GM13977 (cell line): ENCODE results near the gene PAXX.

Source experiments
- DNase-seq: peaks from one replicate; pipeline ENCODE4 v3.0.0; 2012; ENCODE audit warnings: low spot score
- in situ Hi-C: fragments of 300-500 bp; cut with MboI; formaldehyde crosslinking; loops from one replicate; pipeline ENCODE4 v1.12.0; 2022; ENCODE audit warnings: low sequenced_read_pairs, low pct_unique_long_range_greater_than_20kb, mixed read lengths, inconsistent platforms; ENCODE audit not compliant: unreplicated experiment
- TF ChIP-seq, protein P1 (sequence below): IDR thresholded peaks from 2 replicates; pipeline ENCODE4 v1.5.1; 2012; ENCODE audit warnings: mild to moderate bottlenecking, control low read depth; ENCODE audit not compliant: insufficient read depth; ENCODE audit errors: extremely low read depth, missing control alignments

Gene PAXX

DNA sequence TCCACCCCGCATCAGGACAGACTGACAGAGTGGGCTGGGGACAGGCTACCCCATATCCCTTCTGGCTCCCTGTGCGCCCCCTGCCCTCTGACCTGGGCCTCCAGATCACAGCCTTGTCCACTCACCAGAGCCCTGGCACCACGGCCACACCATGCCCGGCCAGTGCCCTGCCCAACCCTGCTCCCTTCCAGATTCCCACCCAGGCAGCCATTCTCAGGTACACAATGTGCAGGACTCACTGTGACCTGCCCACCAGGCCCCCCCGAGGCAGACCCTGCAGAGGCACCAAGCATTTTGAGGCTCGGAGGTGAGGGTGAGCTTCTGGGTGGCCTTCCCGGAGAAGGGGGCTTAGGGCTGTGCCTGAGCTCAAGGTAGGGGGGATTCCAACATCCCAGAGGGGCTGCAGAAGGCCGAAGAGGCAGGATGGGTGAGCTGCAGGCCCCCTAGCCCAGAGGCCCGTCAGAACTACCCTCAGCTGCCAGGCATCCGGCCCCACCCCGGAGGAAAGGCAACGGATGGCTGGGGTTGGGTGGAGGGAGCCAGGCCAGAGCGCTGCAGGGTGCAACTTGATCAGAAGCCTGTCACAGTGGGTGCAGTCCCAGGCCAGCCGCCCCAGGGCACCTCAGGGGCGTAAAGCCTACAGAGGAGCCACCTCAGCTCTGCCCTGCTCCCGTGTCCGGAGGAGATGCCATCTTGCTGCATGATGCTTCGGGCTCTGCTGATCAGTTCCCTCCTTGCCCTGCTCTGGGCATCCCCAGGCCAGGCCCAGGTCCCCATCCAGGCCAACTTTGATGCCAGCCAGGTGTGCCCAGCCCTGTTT lies 9.8 kb upstream of the PAXX start, which contains the start of gene LCNL1:
Gene LCNL1, plus strand, starts transcription at position 762 of the 820 bp plus-strand sequence. CDS start 594 bp downstream, outside the sequence.
- no peak for DNase-seq
- in situ Hi-C loops, result no loop called here
- TF ChIP-seq, protein P1, sequence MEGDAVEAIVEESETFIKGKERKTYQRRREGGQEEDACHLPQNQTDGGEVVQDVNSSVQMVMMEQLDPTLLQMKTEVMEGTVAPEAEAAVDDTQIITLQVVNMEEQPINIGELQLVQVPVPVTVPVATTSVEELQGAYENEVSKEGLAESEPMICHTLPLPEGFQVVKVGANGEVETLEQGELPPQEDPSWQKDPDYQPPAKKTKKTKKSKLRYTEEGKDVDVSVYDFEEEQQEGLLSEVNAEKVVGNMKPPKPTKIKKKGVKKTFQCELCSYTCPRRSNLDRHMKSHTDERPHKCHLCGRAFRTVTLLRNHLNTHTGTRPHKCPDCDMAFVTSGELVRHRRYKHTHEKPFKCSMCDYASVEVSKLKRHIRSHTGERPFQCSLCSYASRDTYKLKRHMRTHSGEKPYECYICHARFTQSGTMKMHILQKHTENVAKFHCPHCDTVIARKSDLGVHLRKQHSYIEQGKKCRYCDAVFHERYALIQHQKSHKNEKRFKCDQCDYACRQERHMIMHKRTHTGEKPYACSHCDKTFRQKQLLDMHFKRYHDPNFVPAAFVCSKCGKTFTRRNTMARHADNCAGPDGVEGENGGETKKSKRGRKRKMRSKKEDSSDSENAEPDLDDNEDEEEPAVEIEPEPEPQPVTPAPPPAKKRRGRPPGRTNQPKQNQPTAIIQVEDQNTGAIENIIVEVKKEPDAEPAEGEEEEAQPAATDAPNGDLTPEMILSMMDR, result no peak

DNA sequence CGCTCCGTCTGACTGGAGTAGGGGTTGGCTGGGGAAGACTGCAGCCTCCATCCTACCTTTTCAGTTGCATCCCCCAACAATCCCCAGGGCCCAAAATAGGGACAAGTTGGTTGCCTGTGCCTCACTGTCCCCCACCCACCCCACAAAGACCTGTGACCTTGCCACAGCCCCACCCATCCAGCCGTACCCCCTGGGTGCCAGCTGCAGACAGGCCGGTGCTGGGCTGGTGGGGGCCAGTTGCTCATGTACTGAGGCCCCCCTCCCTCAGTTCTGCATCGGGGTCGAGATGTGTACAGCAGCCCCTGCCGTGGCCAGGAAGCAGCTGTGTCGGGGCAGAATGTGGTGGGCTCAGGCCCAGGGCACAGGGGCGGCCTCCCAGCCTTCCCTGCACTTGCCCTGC lies 9.1 kb upstream of the PAXX start:
- in situ Hi-C loops, result no loop called here
- no peak for DNase-seq
- TF ChIP-seq, protein P1, result no peak

DNA sequence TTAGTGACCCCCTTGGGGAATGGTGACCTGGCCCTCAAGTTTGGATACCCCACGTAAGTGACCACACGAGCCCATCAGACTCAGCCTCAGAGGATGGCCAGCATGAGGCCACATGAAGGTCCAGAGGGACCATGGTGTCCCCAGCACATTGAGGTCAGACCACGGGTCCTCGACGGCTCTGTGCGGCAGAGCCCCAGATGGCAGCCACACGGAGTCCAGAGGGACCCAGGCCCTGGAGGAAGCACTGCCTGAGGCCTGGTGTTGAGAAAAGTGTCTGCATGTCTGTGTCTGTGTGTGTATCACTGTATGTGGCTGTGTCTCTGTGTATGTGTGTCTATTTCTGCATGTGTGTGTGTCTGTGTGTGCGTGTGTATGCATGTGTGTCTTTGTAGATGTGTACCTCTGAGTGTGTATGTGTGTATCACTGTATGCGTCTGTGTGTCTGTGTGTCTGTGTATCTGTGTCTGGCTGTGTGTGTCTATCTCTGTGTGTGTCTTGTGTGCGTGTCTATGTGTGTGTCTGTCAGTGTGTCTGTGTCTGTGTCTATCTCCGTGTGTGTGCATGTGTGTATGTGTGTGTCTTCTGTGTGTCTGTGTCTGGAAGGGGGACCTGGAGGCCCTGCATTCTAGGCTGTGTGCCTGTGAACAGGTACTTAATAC lies 8.4 kb upstream of the PAXX start:
- TF ChIP-seq, protein P1, result no peak
- in situ Hi-C loops, result no loop called here
- DNase-seq, result no peak

DNA sequence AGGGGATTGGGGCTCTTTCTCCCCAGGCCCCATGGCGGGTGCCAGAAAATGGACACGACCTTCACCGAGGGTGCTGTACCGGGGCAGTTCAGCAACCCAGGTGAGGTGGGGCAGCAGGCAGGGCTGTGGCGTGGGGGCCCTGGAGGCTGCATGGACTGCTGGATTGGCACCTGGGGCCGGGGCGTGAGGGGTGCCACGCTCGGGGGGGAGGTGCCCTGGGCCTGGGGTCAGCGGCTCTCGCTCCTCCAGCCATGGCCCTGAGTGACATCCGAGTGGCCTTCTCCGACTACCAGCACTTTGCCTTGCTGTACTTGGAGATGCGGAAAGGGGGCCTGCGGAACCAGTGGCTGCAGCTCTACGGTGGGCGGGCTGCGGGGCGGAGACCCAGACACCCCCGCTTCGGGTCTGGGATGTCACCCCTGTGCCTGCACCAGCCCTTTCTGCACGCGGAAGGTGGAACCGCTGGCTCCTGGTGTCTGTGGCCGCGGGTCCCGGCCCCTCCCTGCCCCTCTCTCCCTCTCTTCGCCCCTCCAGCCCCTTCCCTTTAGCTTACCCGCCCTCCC lies 7.7 kb upstream of the PAXX start:
- DNase-seq, result no peak
- TF ChIP-seq, protein P1, result no peak
- in situ Hi-C loops, result no loop called here

DNA sequence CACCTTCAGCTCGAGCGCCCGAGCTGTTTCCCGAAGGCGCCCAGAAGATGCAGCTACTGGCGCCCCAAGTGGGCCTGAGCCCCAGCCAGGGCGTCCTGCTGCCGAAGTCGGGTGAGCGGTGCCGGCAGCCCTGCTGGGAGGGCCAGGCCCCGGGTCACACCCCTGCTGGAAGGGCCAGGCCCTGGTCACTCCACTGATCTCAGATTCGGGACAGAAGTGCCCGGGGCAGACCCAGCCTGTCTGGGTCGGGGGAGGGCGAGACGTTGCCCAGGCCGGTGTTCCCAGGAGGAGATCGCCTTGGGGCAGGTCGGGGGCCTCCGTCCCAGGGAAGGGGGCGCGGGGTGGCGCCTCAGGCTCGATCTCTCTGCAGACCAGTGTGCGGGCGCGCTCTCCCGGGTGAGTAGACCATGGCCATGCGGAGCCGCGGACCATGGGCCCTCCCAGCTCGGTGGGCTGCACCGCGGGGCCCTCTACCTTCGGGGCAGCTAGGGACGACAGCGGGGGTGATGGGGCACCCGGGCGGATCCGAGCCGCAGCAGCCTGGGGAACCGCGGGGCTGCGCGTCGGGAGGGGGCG lies 7.1 kb upstream of the PAXX start:
- TF ChIP-seq, protein P1, result no peak
- no peak for DNase-seq
- in situ Hi-C loops, result no loop called here

DNA sequence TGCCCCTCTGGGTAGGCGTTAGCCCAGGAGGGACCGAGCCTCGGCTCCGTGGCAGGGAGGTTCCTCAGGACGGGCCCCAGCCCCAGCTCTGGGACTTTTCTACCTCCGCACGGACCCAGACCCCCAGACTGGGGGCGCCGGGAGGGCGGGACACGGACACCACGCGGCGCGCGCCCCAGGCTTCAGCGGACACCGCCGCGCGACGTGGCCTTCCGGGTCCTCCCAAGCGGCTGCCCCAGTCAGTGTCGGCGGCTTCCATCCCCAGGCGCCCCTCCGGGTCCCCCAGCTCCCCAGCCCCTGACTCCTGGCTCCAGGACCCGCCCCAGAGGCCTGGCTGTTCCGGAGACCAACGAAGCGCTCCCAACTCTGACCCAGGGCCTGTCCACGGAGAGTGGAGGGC lies 6.4 kb upstream of the PAXX start:
- no peak for DNase-seq
- in situ Hi-C loops, result no loop called here
- TF ChIP-seq, protein P1, result no peak
